Tibial artery (tissue), 4 donors: ENCODE data around the gene ARID4A.
"Not testable (repeated sequence)": the region's sequence is repeated elsewhere in the genome, so short reads cannot be mapped to it uniquely, and the experiment has no call there.

ENCODE experiments used
- DNase-seq, 2 donors: peaks; one replicate each; pipeline ENCODE4 v3.0.0-alpha.2; 2019
- H3K27ac ChIP-seq, 2 donors: fragments of 200-600 bp; sonication (generic) in 1 of 2; 1 replicate in 1 of 2; 2 replicates in 1 of 2; pipeline ENCODE4 v1.5.1; 2018 to 2019; ENCODE audit warnings: mild to moderate bottlenecking in 1 of 2
- H3K27me3 ChIP-seq, 2 donors: fragments of 200-600 bp; sonication (generic) in 1 of 2; one replicate each; pipeline versions ENCODE4 v1.5.1 to v1.6.0; 2016 to 2019
- H3K36me3 ChIP-seq, 3 donors: fragments of 200-600 bp; sonication (generic) in 2 of 3; one replicate each; pipeline ENCODE4 v1.5.1; 2016 to 2019; ENCODE audit warnings: mild to moderate bottlenecking in 2 of 3
- H3K4me1 ChIP-seq, 4 donors: fragments of 200-600 bp; sonication (generic) in 2 of 4; 1 replicate in 3 of 4; 2 replicates in 1 of 4; pipeline ENCODE4 v1.5.1; 2016 to 2019
- H3K4me3 ChIP-seq, 2 donors: fragments of 200-600 bp; sonication (generic) in 1 of 2; 1 replicate in 1 of 2; 2 replicates in 1 of 2; pipeline ENCODE4 v1.5.1; 2018 to 2019; ENCODE audit warnings: mild to moderate bottlenecking in 2 of 2
- H3K9me3 ChIP-seq, 3 donors: fragments of 200-600 bp; sonication (generic) in 1 of 3; one replicate each; pipeline ENCODE4 v1.5.1; 2016 to 2019
- CTCF ChIP-seq, 2 experiments: fragments of 200-600 bp in 1 of 2; fragments of 450-650 bp in 1 of 2; IDR thresholded peaks; one replicate each; pipeline ENCODE4 v1.5.1; 2017 to 2019; ENCODE audit warnings: antibody characterized with exemption in 2 of 2, mild to moderate bottlenecking in 1 of 2, moderate library complexity in 1 of 2
- intact Hi-C: fragments of 100-400 bp; cut with DNase I; formaldehyde crosslinking; loops from one replicate; pipeline ENCODE4 v1.15.0; 2023; ENCODE audit warnings: low total_unique reads

The ARID4A gene

GRCh38 chr14:58408681-58409215 lies 110.4 kb downstream of the ARID4A start:
- no peak overlapping the region for H3K4me3 ChIP-seq
- H3K27ac ChIP-seq = no peak overlapping the region
- DNase-seq = no peak
- H3K4me1 ChIP-seq = no peaks in the 10 kb centered on the region
- no peaks in the 10 kb centered on the region for H3K9me3 ChIP-seq
- no peaks in the 10 kb centered on the region for H3K27me3 ChIP-seq
- peaks cover 29 to 56% (median 48%) of the 10 kb centered on the region in 3 donors for H3K36me3 ChIP-seq
- intact Hi-C loops = no loop called here
- TF ChIP-seq CTCF (IDR thresholded peaks at IDR 0.05) = no peak

GRCh38 chr14:58414845-58415244 lies 116.5 kb downstream of the ARID4A start:
- no peaks in the 10 kb centered on the region for H3K4me1 ChIP-seq
- intact Hi-C loops = no loop called here
- H3K4me3 ChIP-seq = no peak overlapping the region
- no peak for TF ChIP-seq CTCF (IDR thresholded peaks at IDR 0.05)
- peaks cover 35 to 67% (median 39%) of the 10 kb centered on the region in 3 donors for H3K36me3 ChIP-seq
- no peak for DNase-seq
- no peaks in the 10 kb centered on the region for H3K27me3 ChIP-seq
- no peaks in the 10 kb centered on the region for H3K9me3 ChIP-seq
- no peak overlapping the region for H3K27ac ChIP-seq

- no peaks in the 10 kb centered on the region for H3K27me3 ChIP-seq
- H3K36me3 ChIP-seq = peaks cover 24 to 65% (median 30%) of the 10 kb centered on the region in 3 donors
- no peak for DNase-seq
- intact Hi-C loops = no loop called here
- no peak overlapping the region for H3K27ac ChIP-seq
- H3K9me3 ChIP-seq = no peaks in the 10 kb centered on the region
- H3K4me1 ChIP-seq = no peaks in the 10 kb centered on the region
- no peak overlapping the region for H3K4me3 ChIP-seq
- no peak for TF ChIP-seq CTCF (IDR thresholded peaks at IDR 0.05)
Observed at GRCh38 chr14:58415636-58416547, 117.5 kb downstream of the ARID4A start.

- peaks cover 17 to 63% (median 24%) of the 10 kb centered on the region in 3 donors for H3K36me3 ChIP-seq
- H3K27ac ChIP-seq, H3K9me3 ChIP-seq, intact Hi-C loops, H3K27me3 ChIP-seq, H3K4me1 ChIP-seq, DNase-seq, H3K4me3 ChIP-seq: not testable (repeated sequence)
Observed at GRCh38 chr14:58416934-58417333, 118.6 kb downstream of the ARID4A start.
